Ascending aorta (tissue), 2 donors: Measurements from ENCODE around the gene MYH4. TPM values are rescaled to one million over a fixed set of nuclear protein-coding genes. Genes with fewer than 3 reads are reported as not detected.

Experiments used
- DNase-seq, 2 donors: peaks; one replicate each; pipeline ENCODE4 v3.0.0-alpha.2; 2019; ENCODE audit warnings: low spot score in 2 of 2
- H3K27ac ChIP-seq, 2 donors: fragments of 200-600 bp; sonication (generic); one replicate each; pipeline ENCODE4 v1.5.1; 2016 to 2017; ENCODE audit warnings: mild to moderate bottlenecking in 1 of 2
- H3K27me3 ChIP-seq: fragments of 200-600 bp; sonication (generic); one replicate; pipeline ENCODE4 v1.5.1; 2017
- H3K36me3 ChIP-seq, 2 donors: fragments of 200-600 bp; sonication (generic); one replicate each; pipeline ENCODE4 v1.5.1; 2016
- H3K4me1 ChIP-seq, 2 donors: fragments of 200-600 bp; sonication (generic); one replicate each; pipeline ENCODE4 v1.5.1; 2016 to 2017; ENCODE audit warnings: mild to moderate bottlenecking in 1 of 2
- H3K4me3 ChIP-seq, 2 donors: fragments of 200-600 bp; sonication (generic); one replicate each; pipeline ENCODE4 v1.5.1; 2016 to 2017; ENCODE audit warnings: mild to moderate bottlenecking in 1 of 2
- H3K9me3 ChIP-seq, 2 donors: fragments of 200-600 bp; sonication (generic); one replicate each; pipeline ENCODE4 v1.5.1; 2016
- CTCF ChIP-seq, 3 experiments: fragments of 200-600 bp in 2 of 3; fragments of 450-650 bp in 1 of 3; sonication (generic) in 2 of 3; IDR thresholded peaks; one replicate each; pipeline ENCODE4 v1.5.1; 2016 to 2019; ENCODE audit warnings: antibody characterized with exemption in 3 of 3, mild to moderate bottlenecking in 1 of 3, moderate library complexity in 1 of 3
- intact Hi-C: fragments of 100-400 bp; cut with DNase I; formaldehyde crosslinking; loops from one replicate; pipeline ENCODE4 v1.15.1; 2023
- total RNA-seq: library from RNA; depleted of rRNA; stranded (reverse); fragments of >200 nt; gene quantifications from one replicate; pipeline ENCODE4 v1.1.0, GENCODE V29; 2016

MYH4 gene
- total RNA-seq, 1 donor from 2014 or later: not detected

DNA sequence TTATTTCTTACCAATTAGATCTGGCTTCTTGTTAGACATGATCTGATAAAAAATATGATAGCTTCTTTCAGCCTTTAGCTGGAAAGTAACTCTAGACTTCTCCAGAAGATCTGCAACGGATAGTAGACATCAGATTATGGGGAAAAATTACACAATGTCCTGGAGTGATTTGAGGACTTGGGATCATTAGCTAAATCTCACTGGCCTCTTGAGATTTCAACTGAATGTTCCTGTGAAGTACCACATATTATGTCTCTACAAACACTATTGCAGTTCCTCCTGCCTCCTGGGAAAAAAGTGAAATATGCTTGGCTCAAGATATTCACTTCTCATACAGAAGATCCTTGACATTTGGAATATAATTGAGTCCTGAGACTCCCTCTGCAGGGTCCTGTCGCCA lies 43.5 kb upstream of the MYH4 start:
- no peaks in the 10 kb centered on the region for H3K27me3 ChIP-seq
- no peak overlapping the region for H3K27ac ChIP-seq
- no peaks in the 10 kb centered on the region for H3K9me3 ChIP-seq
- H3K4me1 ChIP-seq: no peaks in the 10 kb centered on the region
- intact Hi-C loops: no loop called here
- no peaks in the 10 kb centered on the region for H3K36me3 ChIP-seq
- H3K4me3 ChIP-seq: no peak overlapping the region
- no peak for TF ChIP-seq CTCF (IDR thresholded peaks at IDR 0.05)
- no peak for DNase-seq

GRCh38 chr17:10499950-10500349 lies 30.6 kb upstream of the MYH4 start:
- no peak overlapping the region for H3K4me3 ChIP-seq
- H3K9me3 ChIP-seq: no peaks in the 10 kb centered on the region
- H3K27me3 ChIP-seq: no peaks in the 10 kb centered on the region
- no peaks in the 10 kb centered on the region for H3K4me1 ChIP-seq
- intact Hi-C loops: no loop called here
- no peak overlapping the region for H3K27ac ChIP-seq
- no peak for DNase-seq
- no peak for TF ChIP-seq CTCF (IDR thresholded peaks at IDR 0.05)
- no peaks in the 10 kb centered on the region for H3K36me3 ChIP-seq

DNA sequence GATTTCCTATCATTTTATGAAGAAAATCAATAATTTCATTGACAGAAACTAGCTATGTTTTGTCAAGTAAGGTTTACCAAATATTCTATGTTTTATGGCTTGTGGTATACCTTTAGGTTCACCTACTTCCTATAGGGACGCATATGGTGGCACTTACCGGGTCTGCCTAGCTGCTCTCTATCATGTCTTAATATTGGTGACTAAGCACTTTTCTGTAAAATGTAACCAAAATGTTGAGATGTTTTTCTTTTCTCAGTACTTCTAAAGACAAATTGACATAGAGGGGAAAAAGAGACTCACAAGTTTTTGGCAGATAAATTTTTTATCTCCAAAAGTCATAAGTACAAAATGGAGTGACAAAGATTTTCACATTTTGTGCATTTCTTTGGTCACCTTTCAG lies 22.6 kb upstream of the MYH4 start:
- no peaks in the 10 kb centered on the region for H3K4me1 ChIP-seq
- no peaks in the 10 kb centered on the region for H3K27me3 ChIP-seq
- no peak for TF ChIP-seq CTCF (IDR thresholded peaks at IDR 0.05)
- H3K36me3 ChIP-seq: no peaks in the 10 kb centered on the region
- H3K4me3 ChIP-seq: no peak overlapping the region
- no peak for DNase-seq
- intact Hi-C loops: no loop called here
- peaks cover 0 to 6% of the 10 kb centered on the region in 2 donors for H3K9me3 ChIP-seq
- no peak overlapping the region for H3K27ac ChIP-seq

GRCh38 chr17:10482252-10482651 lies 12.9 kb upstream of the MYH4 start:
- TF ChIP-seq CTCF (IDR thresholded peaks at IDR 0.05): no peak
- Histone ChIP-seq H3K4me3 (no peak overlapping the region), H3K36me3 (no peaks in the 10 kb centered on the region), H3K27ac (no peak overlapping the region), H3K4me1 (no peaks in the 10 kb centered on the region), H3K27me3 (no peaks in the 10 kb centered on the region), H3K9me3 (no peaks in the 10 kb centered on the region)
- intact Hi-C loops: no loop called here
- no peak for DNase-seq

GRCh38 chr17:10477701-10478100 lies 8.3 kb upstream of the MYH4 start:
- intact Hi-C loops: no loop called here
- Histone ChIP-seq H3K4me3 (no peak overlapping the region), H3K4me1 (no peaks in the 10 kb centered on the region), H3K36me3 (no peaks in the 10 kb centered on the region), H3K27ac (no peak overlapping the region), H3K27me3 (no peaks in the 10 kb centered on the region), H3K9me3 (no peaks in the 10 kb centered on the region)
- TF ChIP-seq CTCF (IDR thresholded peaks at IDR 0.05): no peak
- no peak for DNase-seq

DNA sequence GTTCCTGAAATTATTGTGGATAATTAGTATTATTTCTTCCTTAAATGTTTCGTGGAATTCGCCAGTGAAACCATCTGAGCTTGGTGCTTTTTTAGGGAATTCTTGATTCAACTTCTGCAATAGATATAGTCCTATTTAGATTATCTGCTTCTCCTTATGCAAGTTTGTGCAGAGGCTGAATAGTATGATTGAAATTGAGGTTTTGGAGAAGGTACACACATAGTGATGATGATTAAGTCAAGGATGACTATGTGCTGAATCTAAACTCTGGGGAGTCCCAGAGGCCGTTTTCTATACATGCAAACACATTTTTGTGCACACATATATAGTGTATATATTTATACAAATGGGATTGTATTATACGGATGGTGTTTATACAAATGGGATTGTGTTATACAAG lies 5.2 kb upstream of the MYH4 start:
- DNase-seq: no peak
- no peaks in the 10 kb centered on the region for H3K4me1 ChIP-seq
- TF ChIP-seq CTCF (IDR thresholded peaks at IDR 0.05): no peak
- H3K27ac ChIP-seq: no peak overlapping the region
- H3K4me3 ChIP-seq: no peak overlapping the region
- H3K9me3 ChIP-seq: no peaks in the 10 kb centered on the region
- no peaks in the 10 kb centered on the region for H3K36me3 ChIP-seq
- H3K27me3 ChIP-seq: no peaks in the 10 kb centered on the region
- intact Hi-C loops: no loop called here
